Measurements from ENCODE around the gene JADE1.

DNA sequence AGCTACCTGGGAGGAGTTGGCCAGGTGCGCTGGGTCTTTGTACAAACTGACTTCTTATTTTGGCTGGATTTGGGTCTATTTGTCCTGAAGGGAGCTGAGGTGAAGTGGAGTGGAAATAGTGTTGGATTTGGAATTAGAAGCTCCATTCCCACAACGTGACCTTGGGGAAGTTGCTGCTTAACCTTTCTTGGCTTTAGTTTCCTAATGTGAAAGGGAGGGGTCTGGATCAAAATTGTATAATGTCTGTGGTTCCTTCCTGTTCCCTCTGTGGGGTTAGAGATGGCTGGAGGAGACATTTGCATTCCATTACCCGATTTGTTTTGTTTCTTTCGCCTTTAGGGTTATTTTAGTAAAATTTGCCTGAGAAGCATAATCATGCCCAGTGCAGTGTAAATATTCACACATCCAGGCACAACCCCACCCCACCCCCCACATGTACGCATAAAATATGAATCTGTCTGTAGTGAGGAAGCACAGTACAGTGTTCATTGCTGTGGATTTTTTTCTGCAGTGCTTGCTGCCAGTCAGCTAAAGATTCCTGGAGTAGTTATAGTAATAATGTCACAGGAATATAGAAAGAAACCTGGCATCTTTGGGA lies 21.5 kb downstream of the JADE1 start:
- TF ChIP-seq POLR2AphosphoS5 (IDR thresholded peaks at IDR 0.05; ENCODE audit: low read depth, low read length) (no peak), FOXP2 (optimal IDR thresholded peaks at IDR 0.05; ENCODE audit: borderline replicate concordance, extremely low read depth, extremely low read length, insufficient read depth) (no peak)
- TF ChIP-seq, protein P1, sequence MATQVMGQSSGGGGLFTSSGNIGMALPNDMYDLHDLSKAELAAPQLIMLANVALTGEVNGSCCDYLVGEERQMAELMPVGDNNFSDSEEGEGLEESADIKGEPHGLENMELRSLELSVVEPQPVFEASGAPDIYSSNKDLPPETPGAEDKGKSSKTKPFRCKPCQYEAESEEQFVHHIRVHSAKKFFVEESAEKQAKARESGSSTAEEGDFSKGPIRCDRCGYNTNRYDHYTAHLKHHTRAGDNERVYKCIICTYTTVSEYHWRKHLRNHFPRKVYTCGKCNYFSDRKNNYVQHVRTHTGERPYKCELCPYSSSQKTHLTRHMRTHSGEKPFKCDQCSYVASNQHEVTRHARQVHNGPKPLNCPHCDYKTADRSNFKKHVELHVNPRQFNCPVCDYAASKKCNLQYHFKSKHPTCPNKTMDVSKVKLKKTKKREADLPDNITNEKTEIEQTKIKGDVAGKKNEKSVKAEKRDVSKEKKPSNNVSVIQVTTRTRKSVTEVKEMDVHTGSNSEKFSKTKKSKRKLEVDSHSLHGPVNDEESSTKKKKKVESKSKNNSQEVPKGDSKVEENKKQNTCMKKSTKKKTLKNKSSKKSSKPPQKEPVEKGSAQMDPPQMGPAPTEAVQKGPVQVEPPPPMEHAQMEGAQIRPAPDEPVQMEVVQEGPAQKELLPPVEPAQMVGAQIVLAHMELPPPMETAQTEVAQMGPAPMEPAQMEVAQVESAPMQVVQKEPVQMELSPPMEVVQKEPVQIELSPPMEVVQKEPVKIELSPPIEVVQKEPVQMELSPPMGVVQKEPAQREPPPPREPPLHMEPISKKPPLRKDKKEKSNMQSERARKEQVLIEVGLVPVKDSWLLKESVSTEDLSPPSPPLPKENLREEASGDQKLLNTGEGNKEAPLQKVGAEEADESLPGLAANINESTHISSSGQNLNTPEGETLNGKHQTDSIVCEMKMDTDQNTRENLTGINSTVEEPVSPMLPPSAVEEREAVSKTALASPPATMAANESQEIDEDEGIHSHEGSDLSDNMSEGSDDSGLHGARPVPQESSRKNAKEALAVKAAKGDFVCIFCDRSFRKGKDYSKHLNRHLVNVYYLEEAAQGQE (IDR thresholded peaks at IDR 0.05; ENCODE audit: insufficient read depth in 1 of 2, low read depth in 2 of 2, low read length in 2 of 2): no peak
